Retinal pigment epithelial cell (primary cell): Measurements from ENCODE around the gene RERE.
A peak's percentile ranks its signal among the peaks of the same experiment; 100 is the strongest.

Experiments used
- DNase-seq: peaks from one replicate; pipeline ENCODE4 v3.0.0-alpha.2; 2010; ENCODE audit warnings: low read depth
- H3K4me3 ChIP-seq: 2 replicates; pipeline ENCODE4 v1.5.1; 2011; ENCODE audit warnings: mild to moderate bottlenecking, low read length, control low read depth, moderate library complexity
- CTCF ChIP-seq: conservative IDR thresholded peaks from 2 replicates; pipeline ENCODE4 v1.5.1; 2011; ENCODE audit warnings: low read depth, low read length, control low read depth, inconsistent platforms

RERE gene

DNA sequence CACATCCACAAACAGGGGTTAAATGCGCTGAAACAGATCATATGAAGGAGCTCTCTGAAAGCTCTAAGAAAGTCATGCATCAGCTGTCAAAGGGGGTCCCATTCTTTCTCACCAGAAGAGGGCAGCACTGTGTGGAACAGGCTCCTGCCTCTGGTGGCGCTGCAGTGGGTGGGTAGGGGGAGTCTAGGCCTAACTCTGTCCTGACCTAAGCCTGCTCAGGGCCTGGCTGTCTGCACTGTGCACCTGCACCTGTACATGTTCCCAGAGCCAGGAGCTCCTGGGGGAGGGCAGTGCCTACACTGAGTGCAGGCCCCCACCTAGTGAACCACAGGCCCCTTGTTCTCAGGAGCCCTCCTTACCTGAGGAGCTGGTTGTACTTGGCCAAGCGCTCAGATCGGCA, 45.1 kb upstream of the RERE start:
- peak; percentile 82 for TF ChIP-seq CTCF
- DNase-seq, result no peak
- no peak overlapping the region for H3K4me3 ChIP-seq

DNA sequence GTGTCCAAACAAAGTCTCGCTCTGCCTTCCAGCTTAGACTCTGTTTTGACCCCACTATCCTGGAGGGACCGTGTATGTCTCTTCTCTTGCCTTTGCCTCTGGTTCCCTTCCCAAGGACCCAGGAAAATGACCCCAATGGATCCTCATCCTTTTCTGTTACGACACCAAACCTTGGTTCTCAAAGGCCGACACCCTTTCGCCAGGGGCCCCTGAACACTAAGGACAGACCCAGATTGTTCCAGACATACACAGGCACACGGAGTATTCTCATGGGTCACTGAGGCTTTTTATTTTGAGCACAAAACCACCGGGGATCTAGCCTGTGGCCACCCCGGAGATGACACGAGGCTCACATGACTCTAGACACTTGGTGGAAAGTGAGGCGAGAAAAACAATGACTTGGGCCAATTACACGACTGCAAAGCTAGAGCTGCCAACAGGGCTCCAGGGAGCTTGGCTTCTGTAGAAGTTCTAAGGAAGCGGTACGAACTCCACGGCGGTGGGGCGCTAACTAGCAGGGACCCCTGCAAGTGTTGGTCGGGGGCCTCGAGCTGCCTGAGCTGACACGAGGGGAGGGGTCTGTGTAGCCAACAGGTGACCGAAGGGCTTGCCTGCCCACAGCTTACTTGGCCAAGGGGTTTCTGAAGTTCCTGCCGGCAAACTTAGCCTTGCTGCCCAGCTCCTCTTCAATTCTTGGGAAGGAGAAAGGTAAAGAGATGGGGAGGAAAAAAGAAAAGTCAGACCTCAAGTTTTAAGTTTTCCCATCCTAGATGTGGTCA, 43.5 kb upstream of the RERE start:
- no peak for DNase-seq
- no peak overlapping the region for H3K4me3 ChIP-seq
- no peak for TF ChIP-seq CTCF

DNA sequence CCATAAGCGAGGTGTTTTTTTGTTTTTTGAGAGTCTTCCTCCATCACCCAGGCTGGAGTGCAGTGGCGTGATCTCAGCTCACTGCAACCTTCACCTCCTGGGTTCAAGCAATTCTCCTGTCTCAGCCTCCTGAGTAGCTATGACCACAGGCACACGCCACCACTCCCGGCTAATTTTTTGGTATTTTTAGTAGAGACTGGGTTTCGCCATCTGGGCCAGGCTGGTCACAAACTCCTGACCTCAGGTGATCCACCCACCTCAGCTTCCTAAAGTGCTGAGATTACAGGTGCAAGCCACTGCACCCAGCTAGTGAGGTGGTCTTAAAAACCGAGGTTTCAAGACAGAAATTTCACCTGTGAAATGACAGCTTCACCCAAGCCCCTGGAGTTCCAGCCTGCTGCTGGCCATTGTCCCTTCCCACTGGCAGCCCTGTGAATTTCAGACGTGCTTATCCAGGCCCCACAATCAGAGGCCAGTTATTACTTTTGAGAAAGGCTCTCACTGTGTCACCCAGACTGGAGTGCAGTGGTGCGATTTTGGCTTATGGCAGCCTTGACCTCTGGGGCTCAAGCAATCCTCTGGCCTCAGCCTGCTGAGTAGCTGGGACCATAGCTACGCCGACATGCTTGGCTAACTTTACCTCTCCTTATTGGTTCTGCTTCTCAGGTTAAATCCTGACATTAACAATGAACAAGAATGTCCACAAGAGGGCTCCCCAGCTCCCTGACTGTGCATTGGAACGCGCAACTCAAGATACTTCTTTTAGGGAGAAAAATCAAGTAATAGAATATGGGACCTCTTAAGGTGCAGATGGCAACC, 41.7 kb upstream of the RERE start:
- DNase-seq, result no peak
- peak; percentile 71 for TF ChIP-seq CTCF
- H3K4me3 ChIP-seq, result no peak overlapping the region

DNA sequence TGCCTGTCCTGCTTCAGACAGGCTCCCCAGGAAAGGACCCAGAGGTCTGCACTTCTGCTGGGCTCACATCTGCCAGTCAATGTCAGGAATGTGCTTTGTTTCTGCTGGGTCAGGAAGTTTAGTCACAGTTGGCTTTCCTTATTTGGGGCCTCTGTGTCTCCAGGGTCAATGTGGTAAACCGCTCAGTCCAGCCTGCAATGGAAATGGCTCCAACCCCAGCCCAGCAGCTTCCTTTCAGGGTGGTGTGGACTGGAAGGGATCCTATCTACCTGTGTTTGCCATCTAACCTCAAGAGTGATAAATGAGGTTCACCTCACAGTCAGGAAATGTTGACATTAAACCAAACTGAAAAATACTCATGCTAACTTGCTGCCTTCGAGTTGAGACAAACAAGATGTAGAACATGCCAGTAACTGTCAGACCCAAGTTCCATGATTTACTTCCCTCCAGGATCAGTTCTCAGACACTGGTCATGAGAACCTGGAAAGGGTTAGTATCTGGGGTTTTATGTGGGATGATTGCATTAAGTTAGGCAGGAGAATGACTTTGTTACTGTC, 40.8 kb upstream of the RERE start:
- TF ChIP-seq CTCF, result no peak
- no peak for DNase-seq

DNA sequence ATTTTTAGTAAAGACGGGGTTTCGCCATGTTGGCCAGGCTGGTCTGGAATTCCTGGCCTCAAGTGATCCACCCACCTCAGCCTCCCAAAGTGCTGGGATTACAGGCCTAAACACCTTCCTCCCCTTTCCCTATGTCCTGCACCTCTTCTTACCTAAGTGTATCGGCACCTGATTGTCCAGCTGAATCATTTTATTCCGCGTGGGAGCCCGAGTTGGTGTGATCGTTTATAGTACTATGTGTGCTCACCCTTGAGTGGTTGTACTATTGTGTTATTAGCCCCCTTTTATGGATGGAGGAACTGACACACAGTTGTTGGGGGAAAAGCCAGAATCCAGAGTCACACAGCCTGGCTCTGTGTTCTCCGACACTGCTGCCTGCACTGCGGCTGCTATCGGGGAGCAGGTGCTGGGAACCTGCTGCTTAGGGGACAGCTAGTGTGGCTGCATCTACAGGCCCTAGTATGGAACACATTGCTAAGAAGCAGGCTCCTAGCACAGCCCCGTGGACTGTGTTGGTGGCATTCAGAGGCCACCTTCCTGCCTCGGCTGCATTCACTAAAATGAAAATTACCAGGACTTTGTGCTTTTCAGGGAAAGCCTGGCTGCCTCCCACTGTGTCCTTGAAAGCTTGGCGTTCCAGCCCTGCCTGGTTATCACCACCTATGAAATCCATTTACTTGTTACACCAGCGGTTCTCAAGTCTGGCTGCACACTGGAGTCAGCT, 39.4 kb upstream of the RERE start:
- no peak for DNase-seq
- TF ChIP-seq CTCF, result no peak
- H3K4me3 ChIP-seq, result no peak overlapping the region

More for the DNA sequence above, 40.8 kb upstream of the RERE start:
- H3K4me3 ChIP-seq, result no peak overlapping the region

GRCh38 chr1:8854240-8854639, 36.8 kb upstream of the RERE start:
- H3K4me3 ChIP-seq, result no peak overlapping the region
- no peak for TF ChIP-seq CTCF
- no peak for DNase-seq
